Esophagus squamous epithelium (tissue), 5 donors: ENCODE measurements around the gene HEATR1. TPM values are rescaled to one million over a fixed set of nuclear protein-coding genes. Genes with fewer than 3 reads are reported as not detected.

Experiments used
- DNase-seq: peaks from one replicate; lab custom pipeline; 2025; lab: John Stamatoyannopoulos, UW
- H3K27ac ChIP-seq, 4 donors: fragments of 200-600 bp; sonication (generic); one replicate each; pipeline ENCODE4 v1.5.1; 2016 to 2019; ENCODE audit warnings: mild to moderate bottlenecking in 1 of 4
- H3K27me3 ChIP-seq, 4 donors: fragments of 200-600 bp; sonication (generic); 1 replicate in 3 of 4; 2 replicates in 1 of 4; pipeline versions ENCODE4 v1.5.1 to v1.6.0; 2017 to 2021; ENCODE audit warnings: antibody characterized with exemption in 1 of 4
- H3K36me3 ChIP-seq, 3 donors: fragments of 200-600 bp; sonication (generic); one replicate each; pipeline ENCODE4 v1.5.1; 2016 to 2019
- H3K4me1 ChIP-seq, 3 donors: fragments of 200-600 bp; sonication (generic); one replicate each; pipeline ENCODE4 v1.5.1; 2017 to 2019
- H3K4me3 ChIP-seq, 4 donors: fragments of 200-600 bp; sonication (generic); 1 replicate in 3 of 4; 2 replicates in 1 of 4; pipeline ENCODE4 v1.5.1; 2016 to 2019; ENCODE audit warnings: mild to moderate bottlenecking in 2 of 4, moderate library complexity in 1 of 4
- H3K9me3 ChIP-seq, 3 donors: fragments of 200-600 bp; sonication (generic); one replicate each; pipeline ENCODE4 v1.5.1; 2016 to 2019
- CTCF ChIP-seq, 6 experiments: fragments of 450-650 bp in 4 of 6; fragments of 200-600 bp in 2 of 6; sonication (generic) in 2 of 6; IDR thresholded peaks; one replicate each; pipeline ENCODE4 v1.5.1; 2016 to 2019; ENCODE audit warnings: antibody characterized with exemption in 6 of 6, mild to moderate bottlenecking in 4 of 6, moderate library complexity in 4 of 6
- POLR2A ChIP-seq, 4 donors: fragments of 450-650 bp; IDR thresholded peaks; one replicate each; pipeline ENCODE4 v1.6.1; 2017; ENCODE audit warnings: antibody characterized with exemption in 4 of 4, mild to moderate bottlenecking in 4 of 4, moderate library complexity in 3 of 4
- WGBS, 2 donors: methylation state at CpG; one replicate each; pipeline ENCODE4 v1.1.5; 2018; 5-methylcytosine and 5-hydroxymethylcytosine counted together
- intact Hi-C: fragments of 100-400 bp; cut with DNase I; formaldehyde crosslinking; loops from one replicate; pipeline ENCODE4 v1.15.0; 2022
- total RNA-seq, 4 donors: library from RNA; depleted of rRNA; stranded (reverse); fragments of >200 nt; gene quantifications; one replicate each; pipeline ENCODE4 v1.1.0, GENCODE V29; 2016
- donor health status: DM: yes; HTN: yes; CAD: no.

HEATR1 gene
- total RNA-seq, 4 donors from 2014 or later, result 12.4 to 38.9 (median 23.9) TPM

- TF ChIP-seq CTCF (IDR thresholded peaks at IDR 0.05), result no peak
- no peak for TF ChIP-seq POLR2A (IDR thresholded peaks at IDR 0.05)
- no peaks in the 10 kb centered on the region for H3K4me1 ChIP-seq
- no peak overlapping the region for H3K4me3 ChIP-seq
- no peaks in the 10 kb centered on the region for H3K36me3 ChIP-seq
- intact Hi-C loops, result no loop called here
- H3K9me3 ChIP-seq, result no peaks in the 10 kb centered on the region
- no peaks in the 10 kb centered on the region for H3K27me3 ChIP-seq
- 63 to 65% methylated on average over 4 to 7 of the region's 7 CpGs for WGBS, 2 donors
- no peak overlapping the region for H3K27ac ChIP-seq
- DNase-seq, result no peak
Observed at GRCh38 chr1:236636017-236636416, 31.7 kb upstream of the HEATR1 start.

GRCh38 chr1:236627727-236628408, 23.6 kb upstream of the HEATR1 start:
- no peak overlapping the region for H3K4me3 ChIP-seq
- WGBS, 2 donors, result 40 to 44% methylated on average over 2 of the region's 2 CpGs
- no peak overlapping the region for H3K27ac ChIP-seq
- intact Hi-C loops, result no loop called here
- H3K4me1 ChIP-seq, result no peaks in the 10 kb centered on the region
- no peak for DNase-seq
- no peaks in the 10 kb centered on the region for H3K36me3 ChIP-seq
- TF ChIP-seq CTCF (IDR thresholded peaks at IDR 0.05), result no peak
- no peak for TF ChIP-seq POLR2A (IDR thresholded peaks at IDR 0.05)
- no peaks in the 10 kb centered on the region for H3K27me3 ChIP-seq
- peaks cover 0 to 5% (median 0%) of the 10 kb centered on the region in 3 donors for H3K9me3 ChIP-seq

GRCh38 chr1:236623371-236624166, 19.3 kb upstream of the HEATR1 start:
- Histone ChIP-seq H3K36me3 (no peaks in the 10 kb centered on the region), H3K27me3 (peaks cover 0 to 7% (median 0%) of the 10 kb centered on the region in 4 donors), H3K4me1 (no peaks in the 10 kb centered on the region), H3K4me3 (no peak overlapping the region), H3K9me3 (peaks cover 0 to 17% (median 0%) of the 10 kb centered on the region in 3 donors), H3K27ac (no peak overlapping the region)
- TF ChIP-seq CTCF (IDR thresholded peaks at IDR 0.05), result no peak
- no peak for TF ChIP-seq POLR2A (IDR thresholded peaks at IDR 0.05)
- WGBS, 2 donors, result 32 to 45% methylated on average over 4 of the region's 4 CpGs
- intact Hi-C loops, result no loop called here
- DNase-seq, result no peak

GRCh38 chr1:236622407-236622806, 18.1 kb upstream of the HEATR1 start:
- Histone ChIP-seq H3K4me3 (no peak overlapping the region), H3K4me1 (no peaks in the 10 kb centered on the region), H3K36me3 (no peaks in the 10 kb centered on the region), H3K27me3 (peaks cover 0 to 7% (median 0%) of the 10 kb centered on the region in 4 donors), H3K27ac (no peak overlapping the region), H3K9me3 (peaks cover 0 to 17% (median 0%) of the 10 kb centered on the region in 3 donors)
- no peak for DNase-seq
- intact Hi-C loops, result no loop called here
- 24 to 43% methylated on average over 2 to 3 of the region's 3 CpGs for WGBS, 2 donors
- no peak for TF ChIP-seq CTCF (IDR thresholded peaks at IDR 0.05)

- Histone ChIP-seq H3K27me3 (peaks cover 0 to 11% (median 0%) of the 10 kb centered on the region in 4 donors), H3K27ac (no peak overlapping the region), H3K36me3 (no peaks in the 10 kb centered on the region), H3K4me3 (no peak overlapping the region), H3K9me3 (peaks cover 0 to 17% (median 0%) of the 10 kb centered on the region in 3 donors), H3K4me1 (no peaks in the 10 kb centered on the region)
- no peak for DNase-seq
- 67 to 75% methylated on average over 6 of the region's 6 CpGs for WGBS, 2 donors
- intact Hi-C loops, result no loop called here
- TF ChIP-seq POLR2A (IDR thresholded peaks at IDR 0.05) (no peak), CTCF (IDR thresholded peaks at IDR 0.05) (no peak)
Observed at GRCh38 chr1:236619398-236619797, 15.1 kb upstream of the HEATR1 start.
